ENCODE data around the gene PMVK. TPM values are rescaled to one million over a fixed set of nuclear protein-coding genes. Genes with fewer than 3 reads are reported as not detected.

Gene PMVK
- total and polyA plus RNA-seq, 2 of the 8 experiments (the other 6 are each of a cell fraction or from before 2014, with no cell fraction given): 23.8 to 26.5 TPM

DNA sequence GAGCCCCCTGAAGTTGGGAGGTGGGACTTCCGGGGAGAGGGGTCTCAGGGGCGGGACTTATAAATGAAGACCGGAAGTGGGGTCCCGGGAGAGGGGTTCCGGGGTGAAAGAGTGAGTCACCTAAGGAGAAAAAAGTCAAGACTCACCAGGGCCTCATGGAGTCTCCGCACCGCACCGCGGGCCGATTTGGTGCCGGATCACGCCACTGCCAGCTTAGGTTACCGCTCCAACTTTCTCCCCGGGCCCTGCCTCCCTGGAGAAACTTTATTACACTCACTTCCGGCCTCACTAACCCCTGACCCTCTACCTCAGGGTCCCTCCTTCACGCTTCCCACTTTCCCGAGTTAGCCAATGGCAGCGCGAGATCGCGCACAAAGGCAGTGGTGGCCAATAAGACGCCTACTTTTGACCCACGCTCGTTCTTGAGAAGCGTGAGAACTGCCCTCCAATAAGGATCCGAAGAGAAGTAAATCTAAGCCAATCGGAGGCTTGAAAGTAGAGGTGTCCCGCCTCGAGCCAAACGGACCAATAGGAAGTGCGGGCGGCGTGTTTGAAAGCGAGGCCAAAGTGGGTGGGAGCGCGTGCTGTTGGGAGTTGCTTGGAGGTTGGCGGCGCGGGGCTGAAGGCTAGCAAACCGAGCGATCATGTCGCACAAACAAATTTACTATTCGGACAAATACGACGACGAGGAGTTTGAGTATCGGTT lies 37.7 kb upstream of the PMVK start, which contains the start of gene CKS1B (continued):
- TF ChIP-seq SUZ12 (IDR thresholded peaks at IDR 0.05; ENCODE audit: low read length) (no peak), CEBPB (IDR thresholded peaks at IDR 0.05; ENCODE audit: low read depth, low read length) (no peak), NANOG (IDR thresholded peaks at IDR 0.05; ENCODE audit: insufficient read depth, low read depth, low read length, poor library complexity, severe bottlenecking) (no peak), FOSL1 (IDR thresholded peaks at IDR 0.05; ENCODE audit: insufficient read depth, low read depth, low read length) (no peak), SRF (IDR thresholded peaks at IDR 0.05; ENCODE audit: low read depth, low read length) (no peak), SP2 (IDR thresholded peaks at IDR 0.05; ENCODE audit: low read length) (peak; percentile 69), TAF1 (IDR thresholded peaks at IDR 0.05; ENCODE audit: low read depth, low read length) (peak; percentile 79; the same call in 1 of the 2 replicates), TCF12 (IDR thresholded peaks at IDR 0.05; ENCODE audit: low read depth, low read length) (no peak), BRCA1 (IDR thresholded peaks at IDR 0.05; ENCODE audit: low read depth, low read length) (no peak)
- TF ChIP-seq, protein P1, sequence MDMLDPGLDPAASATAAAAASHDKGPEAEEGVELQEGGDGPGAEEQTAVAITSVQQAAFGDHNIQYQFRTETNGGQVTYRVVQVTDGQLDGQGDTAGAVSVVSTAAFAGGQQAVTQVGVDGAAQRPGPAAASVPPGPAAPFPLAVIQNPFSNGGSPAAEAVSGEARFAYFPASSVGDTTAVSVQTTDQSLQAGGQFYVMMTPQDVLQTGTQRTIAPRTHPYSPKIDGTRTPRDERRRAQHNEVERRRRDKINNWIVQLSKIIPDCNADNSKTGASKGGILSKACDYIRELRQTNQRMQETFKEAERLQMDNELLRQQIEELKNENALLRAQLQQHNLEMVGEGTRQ (IDR thresholded peaks at IDR 0.05; ENCODE audit: low read length): no peak
- TF ChIP-seq, protein P2, sequence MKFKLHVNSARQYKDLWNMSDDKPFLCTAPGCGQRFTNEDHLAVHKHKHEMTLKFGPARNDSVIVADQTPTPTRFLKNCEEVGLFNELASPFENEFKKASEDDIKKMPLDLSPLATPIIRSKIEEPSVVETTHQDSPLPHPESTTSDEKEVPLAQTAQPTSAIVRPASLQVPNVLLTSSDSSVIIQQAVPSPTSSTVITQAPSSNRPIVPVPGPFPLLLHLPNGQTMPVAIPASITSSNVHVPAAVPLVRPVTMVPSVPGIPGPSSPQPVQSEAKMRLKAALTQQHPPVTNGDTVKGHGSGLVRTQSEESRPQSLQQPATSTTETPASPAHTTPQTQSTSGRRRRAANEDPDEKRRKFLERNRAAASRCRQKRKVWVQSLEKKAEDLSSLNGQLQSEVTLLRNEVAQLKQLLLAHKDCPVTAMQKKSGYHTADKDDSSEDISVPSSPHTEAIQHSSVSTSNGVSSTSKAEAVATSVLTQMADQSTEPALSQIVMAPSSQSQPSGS (IDR thresholded peaks at IDR 0.05; ENCODE audit: low read length): no peak
- TF ChIP-seq, protein P3, sequence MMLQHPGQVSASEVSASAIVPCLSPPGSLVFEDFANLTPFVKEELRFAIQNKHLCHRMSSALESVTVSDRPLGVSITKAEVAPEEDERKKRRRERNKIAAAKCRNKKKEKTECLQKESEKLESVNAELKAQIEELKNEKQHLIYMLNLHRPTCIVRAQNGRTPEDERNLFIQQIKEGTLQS (IDR thresholded peaks at IDR 0.05; ENCODE audit: insufficient read depth, low read depth, low read length): 0 out of 2 replicates have a peak, but pooled peaks have one; percentile 20

Data from H1 (cell line).